ENCODE data around the gene PPM1M.
"Not testable (repeated sequence)": the region's sequence is repeated elsewhere in the genome, so short reads cannot be mapped to it uniquely, and the experiment has no call there.

Gene PPM1M

GRCh38 chr3:52248165-52248541 is 2.6 kb downstream of the PPM1M start:
- DNase-seq, result peak; percentile 25

GRCh38 chr3:52248816-52249547 is 3.4 kb downstream of the PPM1M start:
- peak; percentile 37 for DNase-seq

GRCh38 chr3:52249683-52250082 is 4.1 kb downstream of the PPM1M start:
- DNase-seq, result peak; percentile 22

- DNase-seq, result peak; percentile 23
Observed at GRCh38 chr3:52250122-52250521, 4.6 kb downstream of the PPM1M start.

GRCh38 chr3:52253314-52254304 is 8.1 kb downstream of the PPM1M start:
- DNase-seq, result peak; percentile 85

- peak; percentile 22 for DNase-seq
Observed at GRCh38 chr3:52254608-52255007, 9.0 kb downstream of the PPM1M start.

GRCh38 chr3:52256159-52256558 is 10.6 kb downstream of the PPM1M start:
- DNase-seq, result no peak

GRCh38 chr3:52256622-52257021 is 11.1 kb downstream of the PPM1M start:
- DNase-seq, result no peak

- DNase-seq, result no peak
Observed at GRCh38 chr3:52257911-52258310, 12.4 kb downstream of the PPM1M start.

- peak; percentile 12 for DNase-seq
Observed at GRCh38 chr3:52259035-52259434, 13.5 kb downstream of the PPM1M start.

GRCh38 chr3:52259448-52259847 is 13.9 kb downstream of the PPM1M start:
- peak; percentile 18 for DNase-seq

GRCh38 chr3:52262447-52262846 is 16.9 kb downstream of the PPM1M start:
- no peak for DNase-seq

GRCh38 chr3:52265387-52265786 is 19.8 kb downstream of the PPM1M start:
- peak; percentile 24 for DNase-seq

- DNase-seq, result peak; percentile 69
Observed at GRCh38 chr3:52268036-52268435, 22.5 kb downstream of the PPM1M start.

- DNase-seq, result no peak
Observed at GRCh38 chr3:52269776-52270175, 24.2 kb downstream of the PPM1M start.

GRCh38 chr3:52270252-52270754 is 24.7 kb downstream of the PPM1M start:
- no peak for DNase-seq

GRCh38 chr3:52272172-52272571 is 26.6 kb downstream of the PPM1M start:
- DNase-seq, result not testable (repeated sequence)

- no peak for DNase-seq
Observed at GRCh38 chr3:52272831-52273230, 27.3 kb downstream of the PPM1M start.

GRCh38 chr3:52274781-52275180 is 29.2 kb downstream of the PPM1M start:
- not testable (repeated sequence) for DNase-seq

GRCh38 chr3:52277071-52277964 is 31.8 kb downstream of the PPM1M start:
- DNase-seq, result peak; percentile 89

- peak; percentile 77 for DNase-seq
Observed at GRCh38 chr3:52277972-52278509, 32.5 kb downstream of the PPM1M start.

- DNase-seq, result peak; percentile 99
Observed at GRCh38 chr3:52278510-52279069, 33.0 kb downstream of the PPM1M start, which contains the start of gene WDR82. Gene WDR82, minus strand, starts transcription at chr3:52278649. Its CDS starts 288 bp downstream, at chr3:52278361.
